Neuronal stem cell (in vitro differentiated cells): Measurements from ENCODE around the gene HABP4.

Experiments used
- DNase-seq: peaks from one replicate; pipeline ENCODE4 v3.0.0-alpha.2; 2013; ENCODE audit warnings: low spot score
- H2AFZ ChIP-seq: one replicate; pipeline ENCODE4 v1.6.1; 2013; ENCODE audit warnings: mild to moderate bottlenecking, low read length, inconsistent platforms
- H2AK5ac ChIP-seq: 2 replicates; pipeline ENCODE4 v1.6.1; 2013; ENCODE audit warnings: low read depth, mild to moderate bottlenecking, inconsistent platforms, low read length, moderate library complexity, mixed read lengths
- H2BK120ac ChIP-seq: 2 replicates; pipeline ENCODE4 v1.6.1; 2013; ENCODE audit warnings: low read depth, mild to moderate bottlenecking, inconsistent platforms, low read length, moderate library complexity, mixed read lengths
- H2BK12ac ChIP-seq: one replicate; pipeline ENCODE4 v1.6.1; 2013; ENCODE audit warnings: low read length, inconsistent platforms
- H2BK15ac ChIP-seq: 2 replicates; pipeline ENCODE4 v1.6.1; 2013; ENCODE audit warnings: mild to moderate bottlenecking, low read length, inconsistent platforms, mixed read lengths
- H2BK5ac ChIP-seq: one replicate; pipeline ENCODE4 v1.6.1; 2013; ENCODE audit warnings: inconsistent platforms, mild to moderate bottlenecking, low read length, moderate library complexity
- H3K14ac ChIP-seq: one replicate; pipeline ENCODE4 v1.6.1; 2013; ENCODE audit warnings: low read length, inconsistent platforms
- H3K18ac ChIP-seq: 2 replicates; pipeline ENCODE4 v1.6.1; 2013; ENCODE audit warnings: low read length, inconsistent platforms
- H3K23ac ChIP-seq: 2 replicates; pipeline ENCODE4 v1.6.1; 2013; ENCODE audit warnings: low read depth, mild to moderate bottlenecking, mixed read lengths, low read length, inconsistent platforms; ENCODE audit not compliant: poor library complexity
- H3K27ac ChIP-seq: replicated peaks from 3 replicates; pipeline ENCODE4 v1.5.1; 2013; ENCODE audit warnings: low read length, inconsistent platforms
- H3K27me3 ChIP-seq, 3 experiments: 2 replicates each; pipeline ENCODE4 v1.6.1; 2013; ENCODE audit warnings: low read length in 3 of 3, mild to moderate bottlenecking in 2 of 3, inconsistent platforms in 1 of 3, low read depth in 1 of 3, mixed read lengths in 1 of 3, moderate library complexity in 1 of 3; ENCODE audit not compliant: control insufficient read depth in 3 of 3, insufficient read depth in 3 of 3
- H3K36me3 ChIP-seq, 2 donors: replicated peaks in 1 of 2; 2 replicates each; pipeline ENCODE4 v1.6.1; 2013; ENCODE audit warnings: low read length in 2 of 2; ENCODE audit not compliant: control insufficient read depth in 2 of 2, insufficient read depth in 2 of 2
- H3K4ac ChIP-seq: 2 replicates; pipeline ENCODE4 v1.6.1; 2013; ENCODE audit warnings: inconsistent platforms, mild to moderate bottlenecking, low read length, moderate library complexity
- H3K4me1 ChIP-seq, 2 donors: 1 replicate in 1 of 2; 2 replicates in 1 of 2; pipeline ENCODE4 v1.6.1; 2013; ENCODE audit warnings: low read length in 2 of 2, low read depth in 1 of 2; ENCODE audit not compliant: control insufficient read depth in 2 of 2, insufficient read depth in 1 of 2
- H3K4me2 ChIP-seq: one replicate; pipeline ENCODE4 v1.6.1; 2013; ENCODE audit warnings: mild to moderate bottlenecking, low read length, inconsistent platforms; ENCODE audit not compliant: insufficient read depth, poor library complexity, severe bottlenecking
- H3K4me3 ChIP-seq, 2 donors: 2 replicates each; pipeline ENCODE4 v1.5.1; 2013; ENCODE audit warnings: low read length in 2 of 2, mild to moderate bottlenecking in 2 of 2, inconsistent platforms in 1 of 2, moderate library complexity in 1 of 2
- H3K79me1 ChIP-seq: one replicate; pipeline ENCODE4 v1.6.1; 2013; ENCODE audit warnings: low read depth, mild to moderate bottlenecking, inconsistent platforms, low read length, moderate library complexity
- H3K9ac ChIP-seq: one replicate; pipeline ENCODE4 v1.6.1; 2013; ENCODE audit warnings: mild to moderate bottlenecking, low read depth, low read length, inconsistent platforms; ENCODE audit not compliant: poor library complexity
- H3K9me3 ChIP-seq, 2 donors: replicated peaks in 1 of 2; 2 replicates each; pipeline versions ENCODE3 to v1.6.1; 2013; ENCODE audit warnings: low read length in 2 of 2, mild to moderate bottlenecking in 2 of 2, inconsistent platforms in 1 of 2, low read depth in 1 of 2, mixed read lengths in 1 of 2, moderate library complexity in 1 of 2; ENCODE audit not compliant: control insufficient read depth in 2 of 2, insufficient read depth in 1 of 2
- H4K8ac ChIP-seq: one replicate; pipeline ENCODE4 v1.6.1; 2013; ENCODE audit warnings: low read depth, mild to moderate bottlenecking, inconsistent platforms, low read length, moderate library complexity
- H4K91ac ChIP-seq: one replicate; pipeline ENCODE4 v1.6.1; 2013; ENCODE audit warnings: low read length, low read depth, mild to moderate bottlenecking, inconsistent platforms; ENCODE audit not compliant: poor library complexity
- WGBS, 2 donors: extraction: QIAGEN DNeasy Blood & Tissue Kit; methylation state at CpG; one replicate each; pipeline ENCODE4 v1.1.7; 2013; ENCODE audit warnings: missing lambda C conversion rate in 2 of 2, mixed read lengths in 1 of 2; ENCODE audit not compliant: insufficient read length in 2 of 2, insufficient replicate concordance in 1 of 2; ENCODE audit errors: extremely low coverage in 2 of 2; 5-methylcytosine and 5-hydroxymethylcytosine counted together

Gene HABP4

GRCh38 chr9:96514800-96515158, 64.8 kb downstream of the HABP4 start:
- peaks cover 0 to 2% of the 10 kb centered on the region in 2 donors for H3K4me1 ChIP-seq
- no peak overlapping the region for H3K9ac ChIP-seq
- no peak overlapping the region for H2BK12ac ChIP-seq
- DNase-seq: no peak
- no peak overlapping the region for H2BK15ac ChIP-seq
- no peak overlapping the region for H2BK5ac ChIP-seq
- H2AK5ac ChIP-seq: no peak overlapping the region
- no peaks in the 10 kb centered on the region for H3K79me1 ChIP-seq
- H3K9me3 ChIP-seq: no peaks in the 10 kb centered on the region
- no CpG with 5 or more reads among the region's 3 CpGs for WGBS, 2 donors
- no peak overlapping the region for H3K14ac ChIP-seq
- no peak overlapping the region for H2BK120ac ChIP-seq
- no peak overlapping the region for H2AFZ ChIP-seq
- peaks cover 0 to 59% of the 10 kb centered on the region in 2 donors for H3K36me3 ChIP-seq
- H4K91ac ChIP-seq: no peak overlapping the region
- H3K18ac ChIP-seq: no peak overlapping the region
- H3K4me3 ChIP-seq: no peak overlapping the region
- no peak overlapping the region for H3K4me2 ChIP-seq
- no peak overlapping the region for H3K4ac ChIP-seq
- no peak overlapping the region for H4K8ac ChIP-seq
- no peak overlapping the region for H3K23ac ChIP-seq
- H3K27ac ChIP-seq: no peak overlapping the region
- H3K27me3 ChIP-seq: no peaks in the 10 kb centered on the region

- peaks cover 0 to 65% of the 10 kb centered on the region in 2 donors for H3K36me3 ChIP-seq
These were observed 65.9 kb downstream of the HABP4 start for GRCh38 chr9:96515621-96516470.

GRCh38 chr9:96519095-96519494, 69.1 kb downstream of the HABP4 start:
- H3K4me3 ChIP-seq: no peak overlapping the region
- H3K14ac ChIP-seq: no peak overlapping the region
- no peak overlapping the region for H2BK120ac ChIP-seq
- no peak overlapping the region for H4K91ac ChIP-seq
- peaks cover 3 to 67% of the 10 kb centered on the region in 2 donors for H3K36me3 ChIP-seq
- no peak overlapping the region for H3K9ac ChIP-seq
- no peak overlapping the region for H3K23ac ChIP-seq
- H3K4me1 ChIP-seq: no peaks in the 10 kb centered on the region
- H2AFZ ChIP-seq: no peak overlapping the region
- no peak overlapping the region for H3K4me2 ChIP-seq
- no peak overlapping the region for H2AK5ac ChIP-seq
- H2BK15ac ChIP-seq: no peak overlapping the region
- H3K18ac ChIP-seq: no peak overlapping the region
- no peak for DNase-seq
- H3K27me3 ChIP-seq: no peaks in the 10 kb centered on the region
- no peak overlapping the region for H2BK12ac ChIP-seq
- H3K4ac ChIP-seq: no peak overlapping the region
- no peak overlapping the region for H4K8ac ChIP-seq
- no peaks in the 10 kb centered on the region for H3K9me3 ChIP-seq
- H3K27ac ChIP-seq: no peak overlapping the region
- no peaks in the 10 kb centered on the region for H3K79me1 ChIP-seq
- no peak overlapping the region for H2BK5ac ChIP-seq
- WGBS, 2 donors: no CpG with 5 or more reads among the region's 7 CpGs

More at GRCh38 chr9:96515621-96516470, 65.9 kb downstream of the HABP4 start:
- H2AFZ ChIP-seq: no peak overlapping the region
- no peak overlapping the region for H2BK5ac ChIP-seq
- no peak overlapping the region for H2BK120ac ChIP-seq
- no peak for DNase-seq
- no peak overlapping the region for H3K27ac ChIP-seq
- no peaks in the 10 kb centered on the region for H3K79me1 ChIP-seq
- H3K9ac ChIP-seq: no peak overlapping the region
- no peaks in the 10 kb centered on the region for H3K4me1 ChIP-seq
- H3K9me3 ChIP-seq: no peaks in the 10 kb centered on the region
- no peak overlapping the region for H3K23ac ChIP-seq
- no peak overlapping the region for H3K4me3 ChIP-seq
- no peaks in the 10 kb centered on the region for H3K27me3 ChIP-seq
- H2AK5ac ChIP-seq: no peak overlapping the region
- H3K18ac ChIP-seq: no peak overlapping the region
- no CpG with 5 or more reads among the region's 5 CpGs for WGBS, 2 donors
- no peak overlapping the region for H3K14ac ChIP-seq
- no peak overlapping the region for H4K8ac ChIP-seq
- no peak overlapping the region for H2BK15ac ChIP-seq
- H2BK12ac ChIP-seq: no peak overlapping the region
- no peak overlapping the region for H3K4ac ChIP-seq
- no peak overlapping the region for H4K91ac ChIP-seq
- no peak overlapping the region for H3K4me2 ChIP-seq

- Histone ChIP-seq H3K36me3 (peaks cover 3 to 66% of the 10 kb centered on the region in 2 donors), H2AK5ac (no peak overlapping the region), H4K8ac (no peak overlapping the region), H3K14ac (no peak overlapping the region), H3K18ac (no peak overlapping the region), H2BK5ac (no peak overlapping the region), H3K27ac (no peak overlapping the region), H3K4me3 (no peak overlapping the region), H3K4ac (no peak overlapping the region), H2BK12ac (no peak overlapping the region), H2BK15ac (no peak overlapping the region), H3K4me2 (no peak overlapping the region), H2BK120ac (no peak overlapping the region), H3K27me3 (no peaks in the 10 kb centered on the region), H2AFZ (no peak overlapping the region), H3K79me1 (no peaks in the 10 kb centered on the region), H4K91ac (no peak overlapping the region), H3K9me3 (no peaks in the 10 kb centered on the region), H3K4me1 (no peaks in the 10 kb centered on the region), H3K9ac (no peak overlapping the region), H3K23ac (no peak overlapping the region)
- WGBS, 2 donors: no CpG with 5 or more reads among the region's 2 CpGs
- DNase-seq: no peak
These were observed 69.8 kb downstream of the HABP4 start for GRCh38 chr9:96519787-96520186.
